Hematopoietic multipotent progenitor cell treated with erythropoietin and hydrocortisone succinate and interleukin-3 and kit ligand, for 17 days (in vitro differentiated cells): ENCODE measurements around the gene ZC2HC1C.
"Not testable (repeated sequence)": the region's sequence is repeated elsewhere in the genome, so short reads cannot be mapped to it uniquely, and the experiment has no call there.

Experiments used
- DNase-seq: peaks from one replicate; pipeline ENCODE4 v3.0.0-alpha.2; 2015; ENCODE audit warnings: low spot score

Gene ZC2HC1C

GRCh38 chr14:75095690-75096089 lies 26.2 kb downstream of the ZC2HC1C start:
- DNase-seq: no peak

- no peak for DNase-seq
Measured at GRCh38 chr14:75096959-75097358, 27.5 kb downstream of the ZC2HC1C start.

- no peak for DNase-seq
Measured at GRCh38 chr14:75098212-75098611, 28.8 kb downstream of the ZC2HC1C start.

- no peak for DNase-seq
Measured at GRCh38 chr14:75098682-75099081, 29.2 kb downstream of the ZC2HC1C start.

GRCh38 chr14:75101491-75101890 lies 32.0 kb downstream of the ZC2HC1C start:
- no peak for DNase-seq

- DNase-seq: no peak
Measured at GRCh38 chr14:75107186-75107585, 37.7 kb downstream of the ZC2HC1C start.

- DNase-seq: no peak
Measured at GRCh38 chr14:75109877-75110276, 40.4 kb downstream of the ZC2HC1C start.

- DNase-seq: no peak
Measured at GRCh38 chr14:75113932-75114539, 44.6 kb downstream of the ZC2HC1C start.

- DNase-seq: no peak
Measured at GRCh38 chr14:75119056-75119455, 49.6 kb downstream of the ZC2HC1C start.

GRCh38 chr14:75120541-75121291 lies 51.3 kb downstream of the ZC2HC1C start:
- no peak for DNase-seq

- DNase-seq: no peak
Measured at GRCh38 chr14:75121552-75121951, 52.1 kb downstream of the ZC2HC1C start.

- DNase-seq: no peak
Measured at GRCh38 chr14:75123991-75124390, 54.5 kb downstream of the ZC2HC1C start.

GRCh38 chr14:75125617-75126016 lies 56.2 kb downstream of the ZC2HC1C start:
- no peak for DNase-seq

GRCh38 chr14:75126121-75126544 lies 56.7 kb downstream of the ZC2HC1C start:
- DNase-seq: no peak

- peak; percentile 84 for DNase-seq
Measured at GRCh38 chr14:75126679-75127473, 57.4 kb downstream of the ZC2HC1C start, which contains the start of gene NEK9. Gene NEK9 (minus strand): TSS chr14:75127048. CDS start chr14:75126921, 127 bp downstream.

- DNase-seq: not testable (repeated sequence)
Measured at GRCh38 chr14:75127474-75127820, 58.0 kb downstream of the ZC2HC1C start.

- no peak for DNase-seq
Measured at GRCh38 chr14:75127903-75128595, 58.6 kb downstream of the ZC2HC1C start.

GRCh38 chr14:75128596-75128990 lies 59.2 kb downstream of the ZC2HC1C start:
- no peak for DNase-seq
